Measurements from ENCODE around the gene KIF3C.
"Not testable (repeated sequence)": the region's sequence is repeated elsewhere in the genome, so short reads cannot be mapped to it uniquely, and the experiment has no call there.

Gene KIF3C

DNA sequence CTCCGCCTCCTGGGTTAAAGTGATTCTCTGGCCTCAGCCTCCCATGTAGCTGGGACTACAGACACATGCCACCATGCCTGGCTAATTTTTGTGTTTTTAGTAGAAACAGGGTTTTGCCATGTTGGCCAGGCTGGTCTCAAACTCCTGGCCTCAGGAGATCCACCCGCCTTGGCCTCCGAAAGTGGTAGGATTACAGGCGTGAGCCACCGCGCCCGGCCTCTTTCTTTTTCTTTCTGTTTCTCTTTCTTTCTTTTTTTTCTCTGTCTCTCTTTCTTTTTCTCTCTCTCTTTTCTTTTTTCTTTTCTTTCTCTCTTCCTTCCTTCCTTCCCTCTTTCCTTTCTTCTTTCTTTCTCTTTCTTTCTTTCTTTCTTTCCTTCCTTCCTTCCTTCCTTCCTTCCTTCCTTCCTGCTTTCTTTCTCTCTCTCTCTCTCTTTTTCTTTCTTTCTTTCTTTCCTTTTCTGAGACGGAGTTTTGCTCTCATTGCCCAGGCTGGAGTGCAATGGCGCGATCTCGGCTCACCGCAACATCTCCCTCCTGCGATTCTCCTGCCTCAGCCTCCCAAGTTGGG is 16.6 kb upstream of the KIF3C start:
- DNase-seq = not testable (repeated sequence)

DNA sequence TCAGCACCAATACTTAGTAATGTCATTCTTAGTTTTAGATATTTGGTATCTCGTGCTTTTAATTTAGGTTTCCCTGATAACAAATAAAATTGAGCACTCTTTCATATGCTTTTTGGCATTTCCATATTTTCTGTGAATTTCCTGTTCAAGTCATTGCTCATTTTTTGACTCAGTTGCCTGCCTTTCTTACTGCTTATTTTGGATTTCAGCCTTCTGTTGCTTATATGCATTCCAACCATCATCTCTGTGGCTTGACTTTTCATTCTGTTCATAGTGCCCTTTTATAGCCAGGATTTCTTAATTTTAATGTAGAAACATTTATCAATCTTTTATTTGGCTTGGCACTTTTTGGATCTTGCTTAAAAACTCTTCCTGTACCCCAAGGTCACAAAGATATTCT is 14.5 kb upstream of the KIF3C start:
- no peak for DNase-seq

DNA sequence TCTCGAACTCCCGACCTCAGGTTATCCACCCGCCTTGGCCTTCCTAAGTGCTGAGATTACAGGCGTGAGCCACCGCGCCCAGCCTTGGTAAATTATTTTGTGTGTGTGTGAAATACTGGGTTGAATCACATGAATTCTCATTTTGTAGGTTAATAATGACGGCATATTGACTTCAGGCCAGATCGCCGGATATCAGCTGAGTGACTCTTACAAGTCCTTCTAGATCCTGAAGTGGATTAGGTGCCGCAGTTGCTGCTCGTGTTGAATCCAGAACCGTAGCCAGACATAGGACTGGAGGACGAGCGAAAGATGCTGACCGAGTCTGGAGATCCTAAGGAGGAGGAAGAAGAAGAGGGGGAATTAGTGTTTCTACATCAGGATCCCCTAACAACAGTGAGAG is 12.2 kb upstream of the KIF3C start:
- DNase-seq = no peak

GRCh38 chr2:25993049-25993448 is 10.8 kb upstream of the KIF3C start:
- DNase-seq = no peak

DNA sequence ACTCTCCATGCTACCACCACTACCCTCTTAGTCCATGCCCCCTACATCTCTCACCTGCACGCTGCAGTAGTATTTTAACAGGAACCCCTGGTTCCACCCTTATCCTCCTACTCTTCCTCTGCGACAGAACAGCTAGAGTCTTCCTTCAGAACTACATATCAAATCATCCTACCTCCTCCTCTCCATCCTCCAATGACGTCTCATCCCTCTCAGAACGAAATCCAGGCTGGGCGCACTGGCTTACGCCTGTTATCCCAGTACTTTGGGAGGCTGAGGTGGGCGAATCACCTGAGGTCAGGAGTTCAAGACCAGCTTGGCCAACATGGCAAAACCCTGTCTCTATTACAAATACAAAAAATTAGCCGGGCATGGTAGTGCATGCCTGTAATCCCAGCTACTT is 10.3 kb upstream of the KIF3C start:
- DNase-seq = no peak

GRCh38 chr2:25991965-25992364 is 9.7 kb upstream of the KIF3C start:
- DNase-seq = no peak

GRCh38 chr2:25989154-25989553 is 6.9 kb upstream of the KIF3C start:
- no peak for DNase-seq

DNA sequence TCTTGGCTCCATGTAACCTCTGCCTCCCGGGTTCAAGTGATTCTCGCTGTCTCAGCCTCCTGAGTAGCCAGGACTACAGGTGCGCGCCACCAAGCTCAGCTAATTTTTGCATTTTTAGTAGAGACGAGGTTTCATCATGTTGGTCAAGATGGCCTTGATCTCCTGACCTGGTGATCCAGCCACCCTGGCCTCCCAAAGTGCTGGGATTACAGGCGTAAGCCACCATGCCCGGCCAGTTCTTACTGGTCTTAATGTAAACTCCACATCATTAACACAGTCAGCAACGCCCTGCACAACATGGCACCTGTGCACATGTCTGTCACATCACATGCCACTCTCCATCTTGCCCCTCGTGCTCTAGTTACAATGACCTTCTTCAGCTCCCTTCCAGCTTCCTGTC is 5.8 kb upstream of the KIF3C start:
- no peak for DNase-seq

DNA sequence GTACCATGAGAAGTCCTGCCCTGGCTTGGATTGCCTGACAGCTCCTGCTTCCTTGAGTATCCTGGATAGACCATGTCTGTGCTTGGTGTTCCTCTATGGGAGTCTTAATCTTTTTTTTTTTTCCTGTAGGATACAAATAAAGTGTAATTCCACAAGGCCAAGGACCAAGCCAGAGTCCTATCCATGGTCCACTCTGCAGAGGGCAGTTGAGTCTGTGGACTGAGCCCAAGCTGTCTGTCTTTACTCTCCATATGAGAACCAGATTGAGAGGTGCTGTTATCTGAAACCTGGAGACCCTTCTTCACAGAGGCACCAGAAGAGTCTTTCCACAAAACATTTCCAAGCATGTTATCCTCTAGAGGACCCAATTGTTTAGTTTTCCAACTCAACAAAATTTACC is 1.4 kb upstream of the KIF3C start:
- DNase-seq = no peak

- DNase-seq = no peak
Observed at GRCh38 chr2:25982968-25983280, 627 bp upstream of the KIF3C start.

- no peak for DNase-seq
Observed at GRCh38 chr2:25981596-25982272, 563 bp downstream of the KIF3C start.

DNA sequence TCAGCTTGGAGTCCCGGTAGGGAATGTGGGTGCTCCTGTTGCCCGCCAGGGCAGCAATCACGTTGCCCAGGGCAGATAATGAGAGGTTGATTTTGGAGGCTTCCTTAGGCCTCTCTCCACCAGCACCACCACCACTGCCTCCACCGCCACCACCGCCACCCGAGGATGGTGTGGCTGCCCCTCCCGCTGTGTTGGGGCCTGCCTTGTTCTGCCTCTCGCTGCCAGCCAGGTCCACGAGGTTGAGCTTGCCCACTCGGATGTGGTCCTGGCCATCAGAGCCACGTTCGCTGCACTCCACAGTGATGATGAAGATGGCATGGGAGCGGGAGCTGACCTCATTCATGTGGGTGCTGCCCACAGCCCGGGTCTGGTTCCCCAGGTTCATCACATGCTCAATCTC is 1.3 kb downstream of the KIF3C start:
- DNase-seq = no peak

DNA sequence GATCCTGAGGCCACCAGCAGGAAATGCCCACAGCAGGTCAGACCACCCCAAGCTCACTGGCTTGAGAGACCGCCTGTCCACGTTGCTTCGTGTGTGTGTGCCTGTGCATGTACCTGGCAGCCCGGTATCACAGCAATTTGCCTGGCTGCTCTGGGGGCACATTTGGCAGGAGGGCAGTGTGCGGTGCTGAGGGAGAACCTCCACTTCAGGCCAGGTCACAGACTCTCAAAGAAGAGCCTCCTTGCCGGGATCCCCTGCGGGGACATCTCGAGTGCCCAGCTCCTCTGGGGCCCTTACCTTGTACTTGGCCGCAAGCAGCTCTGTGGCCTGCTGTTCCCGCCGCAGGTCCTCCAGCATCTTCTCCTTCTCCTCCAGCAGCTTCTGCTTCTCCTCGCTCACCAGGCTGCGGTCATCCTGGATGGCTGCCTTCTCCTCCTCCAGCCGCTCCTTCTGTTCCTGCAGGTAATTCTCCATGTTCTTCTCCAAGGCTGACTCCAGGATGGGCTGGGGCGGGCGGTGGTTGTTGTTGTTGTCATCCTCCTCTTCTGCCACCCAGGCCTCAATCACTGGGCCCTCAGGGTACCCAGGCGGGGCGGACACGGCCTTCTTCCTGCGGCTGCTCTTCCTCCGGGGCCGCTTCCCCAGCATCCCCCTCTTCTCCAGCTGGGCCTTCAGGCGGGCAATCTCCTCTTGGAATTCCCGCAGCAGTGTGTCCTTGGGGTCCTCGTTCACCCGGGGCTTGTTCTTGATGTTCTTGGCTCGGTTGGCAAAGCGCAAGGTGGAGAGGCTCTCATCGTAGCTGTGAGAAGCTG is 2.0 kb downstream of the KIF3C start:
- no peak for DNase-seq

GRCh38 chr2:25979001-25979400 is 3.3 kb downstream of the KIF3C start:
- DNase-seq = no peak

DNA sequence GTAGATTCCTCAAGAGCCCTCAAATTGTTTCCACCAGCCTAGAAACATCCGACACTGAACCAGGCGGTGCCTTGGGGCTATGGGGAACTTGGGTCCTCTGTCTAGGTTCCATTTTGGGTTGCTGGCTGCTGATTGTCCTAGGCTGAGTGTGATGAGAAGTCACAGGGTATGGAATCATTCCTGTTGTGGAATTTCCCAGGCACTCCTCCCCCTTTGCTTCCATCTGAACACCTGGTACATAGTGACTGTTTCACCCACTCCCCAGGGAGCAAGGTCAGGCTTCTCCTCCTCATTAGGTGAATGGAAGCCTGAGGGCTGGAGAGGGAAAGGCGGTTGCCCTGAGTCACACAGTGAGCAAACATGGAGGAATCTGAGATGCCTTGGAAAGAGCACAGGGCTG is 4.5 kb downstream of the KIF3C start:
- DNase-seq = no peak

GRCh38 chr2:25976983-25977741 is 5.1 kb downstream of the KIF3C start:
- peak; percentile 56 for DNase-seq

- DNase-seq = no peak
Observed at GRCh38 chr2:25972049-25972823, 10.1 kb downstream of the KIF3C start.

DNA sequence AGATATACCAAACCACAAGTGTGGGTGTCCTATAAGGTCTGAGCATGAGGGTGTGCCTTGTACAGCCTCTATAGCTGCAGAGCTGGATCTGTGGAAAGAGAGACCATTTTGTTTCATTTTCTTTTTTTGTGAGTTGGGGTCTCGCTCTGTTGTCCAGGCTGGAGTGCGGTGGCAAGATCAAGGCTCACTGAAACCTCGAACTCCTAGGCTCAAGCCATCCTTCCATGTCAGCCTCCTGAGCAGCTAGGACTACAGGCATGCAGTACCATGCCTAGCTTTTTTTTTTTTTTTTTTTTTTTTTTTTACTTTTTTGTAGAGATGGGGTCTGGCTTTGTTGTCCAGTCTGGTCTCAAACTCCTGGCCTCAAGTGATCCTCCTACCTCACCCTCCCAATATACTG is 10.7 kb downstream of the KIF3C start:
- no peak for DNase-seq

DNA sequence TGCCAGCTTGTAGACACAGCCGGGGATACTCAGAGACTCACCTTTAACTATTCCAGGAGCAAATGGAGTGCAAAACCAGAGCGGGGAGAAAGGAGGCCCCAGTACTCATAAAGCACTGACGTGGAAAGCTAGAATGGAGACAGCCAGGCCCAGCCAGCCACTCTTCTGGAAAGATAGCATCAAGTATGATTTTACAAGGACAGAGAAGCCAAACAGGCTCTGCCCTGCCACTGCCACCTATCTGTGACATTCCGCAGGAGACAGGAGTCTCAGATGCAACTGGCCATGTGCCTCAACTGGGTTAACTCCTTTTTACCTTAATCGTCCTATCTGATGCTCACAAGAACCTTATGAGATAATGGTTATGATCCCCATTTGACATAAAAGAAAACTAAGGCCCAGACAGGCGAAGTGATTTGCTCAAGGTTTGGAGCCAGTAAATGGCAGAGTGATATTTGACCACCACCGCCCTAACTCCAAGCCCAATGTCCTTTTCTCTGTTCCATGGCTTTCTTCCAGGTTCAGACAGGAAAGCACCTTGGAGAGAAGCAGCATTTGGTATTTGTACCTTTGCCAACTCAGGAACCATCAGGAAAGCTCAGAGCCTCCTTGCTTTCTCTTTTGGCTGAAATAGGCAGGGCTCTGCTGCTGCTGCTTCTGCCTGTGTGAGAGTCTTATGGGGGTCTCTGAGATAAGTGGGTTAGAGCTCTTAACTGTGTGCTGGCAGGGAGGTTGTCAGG is 15.6 kb downstream of the KIF3C start:
- DNase-seq = no peak

DNA sequence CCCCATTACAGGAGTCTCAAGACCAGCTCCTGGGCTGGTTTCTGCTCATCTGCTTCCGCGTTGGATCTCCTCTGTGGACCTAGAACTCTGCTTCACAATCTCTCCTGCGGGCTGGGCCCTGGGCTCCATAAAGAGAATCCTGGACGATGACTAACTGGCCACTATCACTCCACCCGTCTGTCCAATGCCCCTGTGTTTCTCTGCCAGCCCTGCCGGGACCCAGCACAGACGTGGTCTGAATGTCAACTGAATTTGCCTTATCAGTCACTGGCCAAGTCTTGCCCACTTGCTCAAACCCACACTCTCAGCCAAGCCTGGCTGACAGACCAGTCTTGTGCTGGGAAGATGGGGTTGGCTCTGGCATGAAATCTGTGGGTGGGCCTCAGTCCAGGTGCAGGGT is 17.4 kb downstream of the KIF3C start:
- no peak for DNase-seq

GRCh38 chr2:25960920-25961319 is 21.4 kb downstream of the KIF3C start:
- DNase-seq = no peak

DNA sequence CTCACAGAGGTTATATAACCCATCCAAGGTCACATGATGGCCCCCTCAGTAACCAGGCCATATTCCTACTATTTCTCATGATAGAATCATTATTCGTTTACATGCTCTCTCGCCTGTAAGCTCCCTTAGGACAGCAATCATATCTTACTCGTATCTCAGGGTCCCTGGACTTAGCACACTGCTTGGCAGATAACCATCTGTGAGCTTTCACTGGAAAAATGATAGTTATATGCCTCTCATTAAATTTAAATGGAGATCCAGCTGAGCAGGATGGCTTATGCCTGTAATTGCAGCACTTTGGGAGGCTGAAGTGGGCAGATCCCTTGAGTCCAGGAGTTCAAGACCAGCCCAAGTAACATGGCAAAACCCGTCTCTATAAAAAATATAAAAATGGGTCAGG is 21.9 kb downstream of the KIF3C start:
- DNase-seq = no peak
